Naive thymus-derived CD4-positive, alpha-beta T cell (primary cell): Measurements from ENCODE around the gene HAAO. TPM values are rescaled to one million over a fixed set of nuclear protein-coding genes. Genes with fewer than 3 reads are reported as not detected.

Experiments
- ATAC-seq: fragments of 150-1000 bp; cut with Tn5 transposase; 2 replicates; pipeline ENCODE4 v1.10.0; 2021; ENCODE audit warnings: mild to moderate bottlenecking, moderate library complexity
- CTCF ChIA-PET: fragments of 350-600 bp; sonication (Branson Sonifier 250); formaldehyde crosslinking; loops from one replicate; lab custom pipeline; 2021; ENCODE audit warnings: antibody characterized with exemption; lab: Charles Lee
- POLR2A ChIA-PET: fragments of 350-600 bp; sonication (Branson Sonifier 250); formaldehyde crosslinking; loops from one replicate; lab custom pipeline; 2021; ENCODE audit warnings: antibody characterized with exemption, inconsistent platforms; lab: Charles Lee
- DNase-seq, 9 donors: peaks; one replicate each; pipeline versions ENCODE4 v3.0.0 to v3.0.0-alpha.2; 2020 to 2022; ENCODE audit warnings: mixed read lengths in 1 of 9
- H3K27ac ChIP-seq: one replicate; pipeline ENCODE4 v1.7.0; 2013; ENCODE audit warnings: mild to moderate bottlenecking, low read depth, low read length, moderate library complexity
- H3K27me3 ChIP-seq, 2 donors: one replicate each; pipeline ENCODE4 v1.7.0; 2013; ENCODE audit warnings: low read length in 2 of 2, mild to moderate bottlenecking in 2 of 2, moderate library complexity in 2 of 2; ENCODE audit not compliant: control insufficient read depth in 2 of 2, insufficient read depth in 2 of 2
- H3K36me3 ChIP-seq, 3 experiments: 1 replicate in 2 of 3; 2 replicates in 1 of 3; pipeline ENCODE4 v1.7.0; 2013; ENCODE audit warnings: low read length in 3 of 3, mild to moderate bottlenecking in 3 of 3, moderate library complexity in 1 of 3; ENCODE audit not compliant: insufficient read depth in 3 of 3, control insufficient read depth in 2 of 3
- H3K4me1 ChIP-seq, 2 donors: one replicate each; pipeline ENCODE4 v1.7.0; 2013; ENCODE audit warnings: low read length in 2 of 2, mild to moderate bottlenecking in 2 of 2, moderate library complexity in 1 of 2; ENCODE audit not compliant: control insufficient read depth in 2 of 2, insufficient read depth in 2 of 2
- H3K4me3 ChIP-seq: 2 replicates; pipeline ENCODE4 v1.7.0; 2013; ENCODE audit warnings: mild to moderate bottlenecking, low read length
- H3K9me3 ChIP-seq, 3 experiments: 1 replicate in 2 of 3; 2 replicates in 1 of 3; pipeline ENCODE4 v1.7.0; 2013; ENCODE audit warnings: low read length in 3 of 3; ENCODE audit not compliant: control insufficient read depth in 2 of 3
- H3K27ac Mint-ChIP-seq, 9 donors: one replicate each; pipeline ENCODE4 v1.8.0; 2020 to 2022; ENCODE audit warnings: mixed read lengths in 9 of 9, mild to moderate bottlenecking in 8 of 9, moderate library complexity in 5 of 9, inconsistent platforms in 2 of 9
- H3K27me3 Mint-ChIP-seq, 5 donors: one replicate each; pipeline ENCODE4 v1.8.0; 2021 to 2022; ENCODE audit warnings: mixed read lengths in 5 of 5, mild to moderate bottlenecking in 1 of 5
- H3K36me3 Mint-ChIP-seq, 5 donors: one replicate each; pipeline ENCODE4 v1.8.0; 2020 to 2022; ENCODE audit warnings: mixed read lengths in 5 of 5, mild to moderate bottlenecking in 3 of 5, inconsistent platforms in 1 of 5
- H3K4me1 Mint-ChIP-seq, 7 donors: one replicate each; pipeline ENCODE4 v1.8.0; 2020 to 2022; ENCODE audit warnings: mixed read lengths in 7 of 7, mild to moderate bottlenecking in 3 of 7, inconsistent platforms in 1 of 7
- H3K4me3 Mint-ChIP-seq, 10 donors: one replicate each; pipeline ENCODE4 v1.8.0; 2020 to 2022; ENCODE audit warnings: mild to moderate bottlenecking in 10 of 10, mixed read lengths in 10 of 10, moderate library complexity in 6 of 10, inconsistent platforms in 2 of 10
- H3K9me3 Mint-ChIP-seq, 11 donors: one replicate each; pipeline ENCODE4 v1.8.0; 2020 to 2022; ENCODE audit warnings: mixed read lengths in 11 of 11, mild to moderate bottlenecking in 4 of 11, inconsistent platforms in 1 of 11, moderate library complexity in 1 of 11
- intact Hi-C, 2 donors: fragments of 100-400 bp; cut with micrococcal nuclease; formaldehyde crosslinking; loops; one replicate each; pipeline ENCODE4 v1.15.1; 2023
- polyA plus RNA-seq, 2 donors: library from polyadenylated mRNA; unstranded; fragments of 300-500 nt; fragmentation: Illumina TruSeq; gene quantifications; one replicate each; pipeline ENCODE4 v1.2.3, GENCODE V29; 2021
- total RNA-seq, 6 experiments: library from RNA in 5 of 6; stranded (reverse) in 5 of 6; gene quantifications; 1 replicate in 5 of 6; 2 replicates in 1 of 6; pipeline ENCODE4 v1.2.3 and lab custom pipeline; 2021 to 2026

Gene HAAO
- total and polyA plus RNA-seq, 7 experiments from 2014 or later = 0.33 to 5.1 (median 1.3) TPM; not detected in 3

GRCh38 chr2:42783511-42783910 lies 8.9 kb downstream of the HAAO start:
- Histone ChIP-seq H3K9me3 (no peaks in the 10 kb centered on the region), H3K27me3 (no peaks in the 10 kb centered on the region), H3K4me1 (peaks cover 0 to under 1% of the 10 kb centered on the region in 2 donors), H3K36me3 (no peaks in the 10 kb centered on the region), H3K4me3 (no peak overlapping the region), H3K27ac (no peak overlapping the region)
- no peak overlapping the region for H3K27ac Mint-ChIP-seq
- DNase-seq (no peak), ATAC-seq (no peak)
- peaks cover 0 to 20% (median 0%) of the 10 kb centered on the region in 11 donors for H3K9me3 Mint-ChIP-seq
- peaks cover 0 to 19% (median 10%) of the 10 kb centered on the region in 5 donors for H3K36me3 Mint-ChIP-seq
- CTCF ChIA-PET = no interaction called here
- intact Hi-C loops = no loop called here
- H3K27me3 Mint-ChIP-seq = peaks cover 0 to 5% (median 2%) of the 10 kb centered on the region in 5 donors
- peaks cover 0 to 2% (median 0%) of the 10 kb centered on the region in 7 donors for H3K4me1 Mint-ChIP-seq
- H3K4me3 Mint-ChIP-seq = no peak overlapping the region
- POLR2A ChIA-PET = no interaction called here

GRCh38 chr2:42781181-42781580 lies 11.2 kb downstream of the HAAO start:
- H3K4me3 Mint-ChIP-seq = peak overlapping the region in 1 of 10 donors; percentile 12
- peaks cover 0 to 19% (median 15%) of the 10 kb centered on the region in 5 donors for H3K36me3 Mint-ChIP-seq
- CTCF ChIA-PET = no interaction called here
- Histone ChIP-seq H3K36me3 (no peaks in the 10 kb centered on the region), H3K9me3 (no peaks in the 10 kb centered on the region), H3K27ac (no peak overlapping the region), H3K4me3 (no peak overlapping the region), H3K4me1 (peaks cover 0 to 6% of the 10 kb centered on the region in 2 donors), H3K27me3 (no peaks in the 10 kb centered on the region)
- H3K27me3 Mint-ChIP-seq = no peaks in the 10 kb centered on the region
- DNase-seq (no peak), ATAC-seq (no peak)
- peaks cover 0 to 30% (median 4%) of the 10 kb centered on the region in 11 donors for H3K9me3 Mint-ChIP-seq
- intact Hi-C loops = no loop called here
- no peak overlapping the region for H3K27ac Mint-ChIP-seq
- POLR2A ChIA-PET = interaction anchor here (0.6 kb wide), 1 partner anchor 835 kb away, joined by 6 read pairs; no protein-coding TSS in a partner anchor
- peaks cover 0 to 20% (median 14%) of the 10 kb centered on the region in 7 donors for H3K4me1 Mint-ChIP-seq

- H3K4me3 Mint-ChIP-seq = peak overlapping the region in 6 of 10 donors; percentile 1 to 66 (median 36)
- ChIA-PET POLR2A (interaction anchor here (0.6 kb wide), 2 partner anchors 22 to 41 kb away, joined by 3 read pairs; no protein-coding TSS in a partner anchor), CTCF (no interaction called here)
- peaks cover 4 to 45% (median 25%) of the 10 kb centered on the region in 7 donors for H3K4me1 Mint-ChIP-seq
- H3K27ac Mint-ChIP-seq = peak overlapping the region in 6 of 9 donors; percentile 11 to 74 (median 68)
- H3K36me3 Mint-ChIP-seq = peaks cover 0 to 19% (median 15%) of the 10 kb centered on the region in 5 donors
- Histone ChIP-seq H3K27me3 (no peaks in the 10 kb centered on the region), H3K27ac (no peak overlapping the region), H3K4me3 (no peak overlapping the region), H3K36me3 (no peaks in the 10 kb centered on the region), H3K4me1 (peaks cover 0 to 6% of the 10 kb centered on the region in 2 donors), H3K9me3 (no peaks in the 10 kb centered on the region)
- H3K27me3 Mint-ChIP-seq = no peaks in the 10 kb centered on the region
- no peak for ATAC-seq
- intact Hi-C loops = loop anchor here in 1 of 2 donors (1.0 kb wide), 1 partner anchor 32 kb away; no protein-coding TSS in a partner anchor
- peaks cover 0 to 30% (median 4%) of the 10 kb centered on the region in 11 donors for H3K9me3 Mint-ChIP-seq
- DNase-seq = peak in 1 of 9 donors; percentile 7
These were observed 14.2 kb downstream of the HAAO start for GRCh38 chr2:42777883-42778805.

GRCh38 chr2:42775810-42776209 lies 16.6 kb downstream of the HAAO start:
- CTCF ChIA-PET = no interaction called here
- H3K27me3 Mint-ChIP-seq = no peaks in the 10 kb centered on the region

GRCh38 chr2:42775186-42775585 lies 17.2 kb downstream of the HAAO start:
- Mint-ChIP-seq H3K27ac (peak overlapping the region in 8 of 9 donors; percentile 28 to 82 (median 61)), H3K36me3 (peaks cover 0 to 5% (median 4%) of the 10 kb centered on the region in 5 donors), H3K4me1 (peaks cover 4 to 48% (median 25%) of the 10 kb centered on the region in 7 donors), H3K9me3 (peaks cover 0 to 10% (median 3%) of the 10 kb centered on the region in 11 donors), H3K4me3 (peak overlapping the region in 7 of 10 donors; percentile 7 to 81 (median 67)), H3K27me3 (no peaks in the 10 kb centered on the region)
- ChIA-PET POLR2A (interaction anchor here (1.0 kb wide), 1 partner anchor 34 kb away, joined by 3 read pairs; no protein-coding TSS in a partner anchor), CTCF (no interaction called here)
- ATAC-seq = no peak
- Histone ChIP-seq H3K9me3 (no peaks in the 10 kb centered on the region), H3K4me3 (no peak overlapping the region), H3K4me1 (peaks cover 0 to 6% of the 10 kb centered on the region in 2 donors), H3K27me3 (no peaks in the 10 kb centered on the region), H3K27ac (no peak overlapping the region), H3K36me3 (no peaks in the 10 kb centered on the region)
- no peak for DNase-seq
- intact Hi-C loops = no loop called here

More at GRCh38 chr2:42775810-42776209, 16.6 kb downstream of the HAAO start:
- Histone ChIP-seq H3K27ac (peak overlapping the region; percentile 41), H3K9me3 (no peaks in the 10 kb centered on the region), H3K4me1 (peaks cover 0 to 6% of the 10 kb centered on the region in 2 donors), H3K4me3 (no peak overlapping the region), H3K36me3 (no peaks in the 10 kb centered on the region), H3K27me3 (no peaks in the 10 kb centered on the region)
- intact Hi-C loops = no loop called here
- H3K4me1 Mint-ChIP-seq = peaks cover 4 to 48% (median 25%) of the 10 kb centered on the region in 7 donors
- peak overlapping the region in 8 of 10 donors; percentile 21 to 81 (median 67) for H3K4me3 Mint-ChIP-seq
- POLR2A ChIA-PET = interaction anchor here (1.0 kb wide), 1 partner anchor 34 kb away, joined by 3 read pairs; no protein-coding TSS in a partner anchor
- peak in 5 of 9 donors; percentile 6 to 37 (median 19) for DNase-seq
- peak overlapping the region in 7 of 9 donors; percentile 44 to 82 (median 74) for H3K27ac Mint-ChIP-seq
- H3K9me3 Mint-ChIP-seq = peaks cover 0 to 13% (median 3%) of the 10 kb centered on the region in 11 donors
- peaks cover 0 to 5% (median 4%) of the 10 kb centered on the region in 5 donors for H3K36me3 Mint-ChIP-seq
- ATAC-seq = no peak

GRCh38 chr2:42771546-42772153 lies 20.7 kb downstream of the HAAO start:
- Histone ChIP-seq H3K4me3 (no peak overlapping the region), H3K36me3 (no peaks in the 10 kb centered on the region), H3K27me3 (no peaks in the 10 kb centered on the region), H3K4me1 (no peaks in the 10 kb centered on the region), H3K9me3 (no peaks in the 10 kb centered on the region), H3K27ac (no peak overlapping the region)
- H3K27ac Mint-ChIP-seq = no peak overlapping the region
- peaks cover 0 to 3% (median 0%) of the 10 kb centered on the region in 11 donors for H3K9me3 Mint-ChIP-seq
- ChIA-PET POLR2A (interaction anchor here (0.7 kb wide), 1 partner anchor 617 kb away, joined by 3 read pairs; no protein-coding TSS in a partner anchor), CTCF (no interaction called here)
- H3K36me3 Mint-ChIP-seq = peaks cover 0 to 4% (median 0%) of the 10 kb centered on the region in 5 donors
- DNase-seq (no peak), ATAC-seq (no peak)
- peaks cover 4 to 33% (median 20%) of the 10 kb centered on the region in 7 donors for H3K4me1 Mint-ChIP-seq
- H3K4me3 Mint-ChIP-seq = no peak overlapping the region
- intact Hi-C loops = no loop called here
- H3K27me3 Mint-ChIP-seq = no peaks in the 10 kb centered on the region
